Measurements from ENCODE around the gene ITGB3BP.

- no peak for TF ChIP-seq CTCF (IDR thresholded peaks at IDR 0.05)
- TF ChIP-seq POLR2A (IDR thresholded peaks at IDR 0.05) = no peak
These were observed 11.4 kb upstream of the ITGB3BP start for GRCh38 chr1:63534406-63534805.
